T1000 (cell line): ENCODE data around the gene ANO9.
"Not testable (repeated sequence)": the region's sequence is repeated elsewhere in the genome, so short reads cannot be mapped to it uniquely, and the experiment has no call there.

Source experiments
- DNase-seq: peaks from one replicate; lab custom pipeline; 2025; ENCODE audit warnings: mixed read lengths; lab: John Stamatoyannopoulos, UW

Gene ANO9

GRCh38 chr11:452203-452744, 10.5 kb upstream of the ANO9 start:
- DNase-seq: no peak

DNA sequence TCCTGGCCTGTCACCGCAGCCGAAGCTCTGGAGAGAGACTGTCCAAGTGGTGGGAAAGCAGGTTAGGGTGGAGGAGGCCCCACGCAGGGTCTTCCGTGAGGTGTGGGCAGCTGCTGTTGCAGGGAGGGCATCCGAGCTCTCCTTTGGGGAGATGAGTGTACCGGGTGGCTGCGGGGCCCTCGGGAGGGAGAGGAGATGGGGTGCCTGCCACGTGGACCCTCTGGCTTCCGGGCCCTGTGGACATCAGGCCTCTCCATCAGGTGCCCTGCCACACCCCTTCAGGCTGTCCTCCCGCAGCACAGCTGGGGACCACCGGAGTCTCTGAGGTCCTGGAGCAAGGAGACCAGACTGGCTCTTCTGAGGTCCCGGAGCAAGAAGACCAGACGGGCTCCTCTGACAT, 9.9 kb upstream of the ANO9 start:
- DNase-seq: no peak

DNA sequence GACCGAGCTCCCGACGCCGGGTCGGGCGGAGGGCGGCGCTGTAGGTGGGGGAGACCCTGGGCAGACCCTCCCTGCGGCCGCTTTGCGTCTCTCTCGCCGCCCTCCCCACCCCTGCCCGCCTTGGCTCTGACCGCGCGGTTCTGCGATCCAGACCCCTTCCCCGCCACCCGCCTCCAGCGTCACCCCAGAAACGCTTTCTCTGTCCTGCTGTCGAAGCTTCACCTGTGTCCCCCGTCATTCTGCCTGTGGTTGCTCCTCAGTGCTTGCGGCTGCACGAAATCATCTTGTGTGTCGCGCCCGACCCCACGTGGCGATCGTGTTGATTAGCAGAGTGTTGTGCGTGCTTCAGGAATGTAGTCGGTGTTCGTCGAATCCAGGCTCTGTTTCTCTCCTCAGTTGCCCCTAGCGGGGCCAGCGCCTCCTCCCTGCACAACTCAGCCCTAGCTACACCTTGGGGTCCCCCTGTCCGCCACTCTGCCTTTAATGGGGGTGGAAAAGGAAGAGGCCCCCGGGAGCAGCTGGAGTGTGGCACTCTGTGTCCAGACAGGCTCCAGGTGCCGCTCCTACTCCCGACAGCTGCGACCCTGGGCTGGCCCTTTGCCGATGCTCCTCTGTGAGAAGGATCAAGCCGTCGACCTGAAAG, 9.1 kb upstream of the ANO9 start:
- peak; percentile 5 for DNase-seq

DNA sequence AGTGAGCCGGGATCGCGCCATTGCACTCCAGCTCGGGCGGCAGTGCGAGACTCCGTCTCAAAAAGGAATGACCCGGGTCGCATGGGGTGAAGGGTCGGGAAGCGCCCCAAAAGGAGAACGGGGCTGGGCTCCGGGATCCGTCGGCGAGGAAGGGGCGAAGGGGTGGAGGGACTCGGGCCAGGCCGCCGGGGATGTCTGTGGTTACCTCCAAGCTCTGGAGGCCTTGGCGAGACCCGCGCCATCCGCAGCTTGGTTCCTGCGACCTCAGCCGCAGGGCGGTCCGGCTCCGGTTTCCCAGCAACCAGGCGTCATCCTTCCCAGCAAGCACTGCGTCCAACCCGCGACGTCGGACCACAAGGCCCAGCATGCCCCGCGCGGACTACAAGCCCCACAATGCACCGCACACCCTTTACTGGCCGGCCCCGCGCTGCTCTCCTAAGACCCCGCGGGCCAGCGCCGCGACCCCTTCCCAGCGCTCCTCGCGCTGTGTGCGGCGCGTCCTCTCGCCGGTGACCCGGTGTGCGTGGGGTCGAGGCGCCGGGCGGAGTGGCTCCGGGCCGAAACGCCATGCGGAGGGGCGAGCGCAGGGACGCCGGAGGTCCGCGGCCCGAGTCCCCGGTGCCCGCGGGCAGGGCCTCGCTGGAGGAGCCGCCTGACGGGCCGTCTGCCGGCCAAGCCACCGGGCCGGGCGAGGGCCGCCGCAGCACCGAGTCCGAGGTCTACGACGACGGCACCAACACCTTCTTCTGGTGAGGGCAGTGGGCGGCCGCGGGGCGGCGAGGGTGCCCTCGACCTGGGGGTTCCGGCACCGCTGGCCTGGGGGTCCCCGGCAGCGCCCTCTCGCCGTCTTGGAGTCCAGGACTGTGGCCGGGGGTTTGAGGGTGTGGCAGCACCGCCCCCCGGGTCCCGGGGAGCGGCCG, 8.3 kb upstream of the ANO9 start, which contains the start of gene PTDSS2:
Gene PTDSS2 (plus strand): TSS at position 391 of the 920 bp plus-strand sequence. CDS start 177 bp downstream, at position 568.
- DNase-seq: peak; percentile 82

GRCh38 chr11:447923-448731, 6.3 kb upstream of the ANO9 start:
- peak; percentile 83 for DNase-seq

DNA sequence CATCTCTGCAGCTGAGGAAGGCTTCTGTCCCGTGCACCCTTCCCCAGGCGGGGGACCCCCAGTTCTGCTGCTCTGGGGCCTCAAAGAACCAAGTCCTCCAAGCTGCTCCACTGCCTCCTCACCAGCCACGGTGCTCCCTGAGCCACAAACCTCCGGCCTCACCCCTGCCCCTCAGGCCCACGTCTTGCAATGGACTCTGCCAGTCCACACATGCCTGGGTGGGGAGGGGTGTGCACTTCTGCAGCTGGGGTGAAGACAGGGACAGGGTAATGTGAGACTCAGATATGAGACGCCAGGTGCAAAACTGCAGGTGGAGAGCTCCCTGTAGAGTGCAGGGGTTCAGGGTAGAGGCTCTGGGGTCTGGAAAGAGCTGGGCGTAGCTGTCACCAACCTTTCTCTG, 5.1 kb upstream of the ANO9 start:
- no peak for DNase-seq

DNA sequence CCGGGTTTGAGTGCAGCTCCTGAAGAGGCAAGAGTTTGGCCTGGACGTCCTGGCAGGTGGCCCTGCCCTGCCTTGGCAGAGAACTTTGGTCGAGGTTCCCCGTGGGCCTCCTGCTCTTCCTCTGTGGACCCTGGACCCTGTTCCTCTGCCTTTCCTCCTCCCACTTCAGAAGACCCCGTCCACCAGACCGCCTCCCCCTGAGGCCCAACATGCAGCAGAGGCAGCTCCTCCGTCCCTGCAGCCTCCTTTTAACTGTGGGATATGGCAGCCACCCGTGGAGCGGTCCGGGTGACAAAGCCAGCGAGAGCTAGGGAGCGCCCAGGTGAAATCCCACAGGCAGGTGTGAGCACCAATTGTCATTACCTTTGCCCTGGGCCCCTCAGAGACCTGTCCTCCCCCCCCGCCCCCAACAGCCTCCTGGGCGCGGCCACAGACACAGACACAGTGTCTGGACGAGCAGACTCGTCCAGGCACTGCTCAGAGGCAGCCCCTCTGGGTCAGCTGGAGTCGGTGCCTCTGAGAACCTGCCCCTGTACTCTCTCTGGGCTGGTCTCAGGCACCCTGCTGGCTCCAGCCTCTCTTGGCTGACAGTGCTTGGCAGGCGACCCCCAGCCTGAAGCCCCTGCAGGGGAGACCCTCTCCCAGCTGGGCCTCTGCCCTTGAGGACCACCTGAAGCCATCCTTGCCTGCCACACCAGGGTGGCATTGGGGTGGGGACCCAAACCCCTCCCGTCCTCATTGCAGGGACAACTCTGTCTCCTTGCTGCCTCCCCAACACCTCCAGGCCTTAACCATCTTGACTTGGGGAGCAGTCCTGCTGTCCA, 4.2 kb upstream of the ANO9 start:
- no peak for DNase-seq

DNA sequence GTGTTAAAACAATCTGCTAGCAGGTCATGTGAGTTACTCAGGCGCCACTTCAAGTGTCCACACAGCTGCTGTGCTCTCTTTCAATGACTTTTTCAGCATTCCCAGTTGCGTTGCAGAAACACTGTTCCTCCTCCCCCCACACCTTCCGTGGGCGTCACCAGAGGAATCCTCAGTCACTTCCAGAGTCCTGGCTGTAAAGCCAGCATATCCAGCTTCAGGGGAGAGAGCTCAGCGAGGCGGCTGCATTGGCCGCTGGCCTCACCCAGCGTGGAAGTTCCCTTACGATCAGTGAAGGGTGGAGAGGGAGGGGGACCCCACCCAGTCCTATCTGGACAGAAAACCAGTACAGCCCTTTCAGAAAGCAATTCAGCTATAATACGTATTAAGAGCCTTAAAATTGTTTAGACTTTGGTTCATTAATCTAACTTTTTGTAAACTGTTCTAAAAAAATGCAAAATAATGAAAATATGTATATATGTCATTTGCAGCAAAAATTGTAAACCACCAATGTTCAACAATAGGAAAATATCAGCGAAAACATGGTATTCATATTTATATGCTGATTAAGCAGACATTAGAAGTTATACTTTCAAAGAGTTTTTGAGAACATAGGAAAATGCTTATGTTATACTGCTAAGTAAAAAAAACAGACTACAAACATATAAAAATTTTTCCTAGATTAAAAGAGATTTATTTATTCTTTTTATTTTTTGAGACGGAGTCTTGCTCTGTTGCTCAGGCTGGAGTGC, 2.8 kb upstream of the ANO9 start:
- no peak for DNase-seq

- DNase-seq: no peak
Measured at GRCh38 chr11:443542-444199, 1.9 kb upstream of the ANO9 start.

DNA sequence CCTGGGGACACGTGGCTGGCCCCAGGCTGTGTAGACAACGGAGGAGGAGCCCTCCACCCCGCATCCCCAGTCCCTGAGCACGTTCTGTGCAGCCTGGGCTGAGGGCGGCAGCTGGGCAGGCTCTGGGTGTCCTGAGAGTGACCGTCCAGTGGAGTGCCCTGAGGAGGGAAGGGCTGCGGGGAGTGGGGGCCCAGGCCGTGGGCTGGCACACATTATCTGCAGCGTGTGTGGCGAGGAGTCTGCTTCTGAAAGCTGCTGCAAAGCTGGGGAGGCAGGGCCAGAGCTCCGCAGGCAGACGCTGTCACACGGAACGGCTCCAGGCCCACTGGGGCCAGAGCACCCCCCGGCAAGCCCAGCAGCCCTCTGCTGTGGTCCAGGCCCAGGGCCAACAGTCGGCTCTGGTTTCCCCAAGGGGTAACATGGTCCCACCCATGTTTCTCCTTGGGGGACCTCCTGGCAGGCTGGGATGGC, 835 bp upstream of the ANO9 start:
- no peak for DNase-seq

- no peak for DNase-seq
Measured at GRCh38 chr11:441043-441417, 781 bp downstream of the ANO9 start.

DNA sequence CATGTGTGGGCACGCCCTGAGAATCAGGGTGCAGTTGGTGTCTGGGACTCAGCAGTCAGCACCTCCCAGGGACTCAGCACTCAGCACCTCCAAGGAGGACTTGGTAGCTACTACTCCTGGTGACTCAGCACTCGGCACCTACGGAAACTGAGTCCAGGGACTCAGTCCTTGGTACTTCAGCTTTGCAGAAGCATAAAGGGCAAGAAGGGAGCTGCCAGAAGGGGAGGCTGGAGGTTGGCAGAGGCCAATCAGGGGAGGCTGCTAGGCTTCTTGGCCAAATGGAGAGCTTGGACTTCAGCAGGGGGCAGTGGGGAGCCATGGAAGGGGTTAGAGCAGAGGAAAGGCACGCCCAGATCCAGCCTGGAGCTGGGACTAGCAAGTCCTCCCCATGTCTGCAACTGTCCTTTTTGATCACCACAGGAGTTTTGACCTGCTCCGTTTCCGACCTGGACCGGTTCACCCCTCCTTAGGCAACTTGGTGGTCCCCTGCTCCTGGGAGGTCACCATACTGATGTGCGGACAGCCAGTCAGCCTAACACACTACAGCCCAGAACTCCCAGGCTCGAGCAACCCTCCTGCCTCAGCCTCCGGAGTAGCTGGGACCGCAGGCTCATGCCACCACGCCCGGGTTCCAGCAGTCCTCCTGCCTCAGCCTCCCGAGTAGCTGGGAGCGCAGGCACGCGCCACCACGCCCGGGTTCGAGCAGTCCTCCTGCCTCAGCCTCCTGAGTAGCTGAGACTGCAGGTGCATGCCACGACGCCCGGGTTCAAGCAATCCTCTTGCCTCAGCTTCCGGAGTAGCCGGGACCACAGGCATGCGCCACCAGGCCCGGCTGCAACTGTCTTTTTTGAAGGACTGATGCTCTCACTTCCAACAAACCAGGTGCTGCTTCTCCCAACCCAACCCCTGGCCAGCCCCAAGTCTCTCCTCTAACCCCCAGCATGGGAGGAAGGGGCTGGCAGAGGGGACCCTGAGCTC, 1.5 kb downstream of the ANO9 start:
- DNase-seq: no peak

GRCh38 chr11:439315-440064, 2.3 kb downstream of the ANO9 start:
- DNase-seq: no peak

- no peak for DNase-seq
Measured at GRCh38 chr11:438101-438844, 3.5 kb downstream of the ANO9 start.

DNA sequence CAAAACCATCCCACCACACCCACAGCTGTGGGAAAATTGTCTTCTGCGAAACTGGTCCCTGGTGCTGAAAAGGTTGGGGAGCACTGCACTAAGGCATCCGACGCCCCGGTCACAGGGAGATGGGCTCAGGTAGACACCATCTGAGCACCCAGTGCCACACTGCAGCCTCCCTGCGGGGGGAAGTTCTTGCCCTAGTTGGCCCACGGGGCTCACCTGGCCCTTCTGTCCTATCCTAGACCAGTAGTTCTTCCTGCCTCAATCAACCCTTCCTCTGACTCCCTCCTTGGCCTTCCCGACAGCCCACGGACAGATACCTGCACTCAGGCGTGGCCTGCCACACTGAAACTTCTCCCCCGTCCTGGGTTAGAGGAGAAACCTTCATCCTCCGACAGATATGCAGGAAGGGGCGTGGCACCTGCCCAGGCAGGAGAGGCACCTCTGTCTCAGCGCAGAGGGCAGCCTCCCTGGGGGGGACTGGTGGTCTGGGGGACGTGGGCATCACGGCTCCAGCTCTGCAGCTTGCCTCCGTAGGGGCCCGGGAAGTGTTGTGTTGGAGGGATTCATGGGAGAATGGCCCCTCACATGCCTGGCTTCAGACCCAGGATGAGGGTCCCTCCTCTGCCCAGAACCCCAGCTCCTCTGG, 4.5 kb downstream of the ANO9 start:
- no peak for DNase-seq

DNA sequence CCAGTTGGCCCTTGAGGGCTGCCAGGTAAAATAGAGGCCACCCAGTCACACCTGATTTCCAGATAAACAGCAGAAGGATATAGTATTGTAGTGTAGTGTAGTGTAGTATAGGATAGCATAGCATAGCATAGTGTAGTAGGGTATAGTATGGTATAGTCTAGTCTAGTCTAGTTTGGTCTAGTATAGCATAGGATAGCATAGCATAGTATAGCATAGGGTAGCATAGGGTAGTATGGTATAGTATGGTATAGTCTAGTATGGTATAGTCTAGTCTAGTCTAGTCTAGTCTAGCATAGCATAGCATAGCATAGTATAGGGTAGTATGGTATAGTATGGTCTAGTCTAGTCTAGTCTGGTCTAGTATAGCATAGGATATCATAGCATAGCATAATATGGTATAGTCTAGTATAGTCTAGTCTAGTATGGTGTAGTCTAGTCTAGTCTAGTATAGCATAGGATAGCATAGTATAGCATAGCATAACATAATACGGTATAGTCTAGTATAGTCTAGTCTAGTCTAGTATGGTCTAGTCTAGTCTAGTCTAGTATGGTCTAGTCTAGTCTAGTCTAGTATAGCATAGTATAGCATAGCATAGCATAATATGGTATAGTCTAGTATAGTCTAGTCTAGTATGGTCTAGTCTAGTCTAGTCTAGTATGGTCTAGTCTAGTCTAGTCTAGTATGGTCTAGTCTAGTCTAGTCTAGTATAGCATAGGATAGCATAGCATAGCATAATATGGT, 6.6 kb downstream of the ANO9 start:
- DNase-seq: not testable (repeated sequence)
